Measurements from ENCODE around the gene ACER1.
"Not testable (repeated sequence)": the region's sequence is repeated elsewhere in the genome, so short reads cannot be mapped to it uniquely, and the experiment has no call there.

ACER1 gene

DNA sequence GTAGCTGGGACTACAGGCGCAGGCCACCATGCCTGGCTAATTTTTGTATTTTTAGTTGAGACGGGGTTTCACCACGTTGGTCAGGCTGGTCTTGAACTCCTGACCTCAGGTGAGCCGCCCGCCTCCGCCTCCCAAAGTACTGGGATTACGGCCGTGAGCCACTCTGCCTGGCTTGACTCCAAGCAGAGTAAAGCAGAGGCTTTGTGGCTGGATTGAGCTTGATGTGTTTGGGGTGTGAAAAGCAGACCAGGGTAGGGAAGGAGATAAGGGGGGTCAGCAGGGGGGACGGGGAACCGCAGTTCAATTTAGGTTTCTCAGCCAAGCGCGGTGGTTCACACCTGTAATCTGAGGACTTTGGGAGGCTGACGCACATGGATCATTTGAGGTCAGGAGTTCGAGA, 23.8 kb upstream of the ACER1 start:
- in situ Hi-C loops (cut with HindIII; ENCODE audit: low sequenced_read_pairs), result no loop called here

DNA sequence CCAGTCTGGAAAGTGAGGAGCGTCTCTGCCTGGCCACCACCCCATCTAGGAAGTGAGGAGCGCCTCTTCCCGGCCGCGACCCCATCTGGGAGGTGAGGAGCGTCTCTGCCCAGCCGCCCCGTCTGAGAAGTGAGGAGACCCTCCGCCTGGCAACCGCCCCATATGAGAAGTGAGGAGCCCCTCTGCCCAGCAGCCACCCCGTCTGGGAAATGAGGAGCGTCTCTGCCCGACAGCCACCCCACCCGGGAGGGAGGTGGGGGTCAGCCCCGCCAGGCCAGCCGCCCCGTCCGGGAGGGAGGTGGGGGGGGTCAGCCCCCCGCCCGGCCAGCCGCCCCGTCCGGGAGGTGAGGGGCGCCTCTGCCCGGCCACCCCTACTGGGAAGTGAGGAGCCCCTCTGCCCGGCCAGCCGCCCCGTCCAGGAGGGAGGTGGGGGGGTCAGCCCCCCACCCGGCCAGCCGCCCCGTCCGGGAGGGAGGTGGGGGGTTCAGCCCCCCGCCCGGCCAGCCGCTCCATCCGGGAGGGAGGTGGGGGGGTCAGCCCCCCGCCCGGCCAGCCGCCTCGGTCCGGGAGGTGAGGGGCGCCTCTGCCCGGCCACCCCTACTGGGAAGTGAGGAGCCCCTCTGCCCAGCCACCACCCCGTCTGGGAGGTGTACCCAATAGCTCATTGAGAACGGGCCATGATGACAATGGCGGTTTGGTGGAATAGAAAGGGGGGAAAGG, 22.1 kb upstream of the ACER1 start:
- in situ Hi-C loops (cut with HindIII; ENCODE audit: low sequenced_read_pairs), result not testable (repeated sequence)

DNA sequence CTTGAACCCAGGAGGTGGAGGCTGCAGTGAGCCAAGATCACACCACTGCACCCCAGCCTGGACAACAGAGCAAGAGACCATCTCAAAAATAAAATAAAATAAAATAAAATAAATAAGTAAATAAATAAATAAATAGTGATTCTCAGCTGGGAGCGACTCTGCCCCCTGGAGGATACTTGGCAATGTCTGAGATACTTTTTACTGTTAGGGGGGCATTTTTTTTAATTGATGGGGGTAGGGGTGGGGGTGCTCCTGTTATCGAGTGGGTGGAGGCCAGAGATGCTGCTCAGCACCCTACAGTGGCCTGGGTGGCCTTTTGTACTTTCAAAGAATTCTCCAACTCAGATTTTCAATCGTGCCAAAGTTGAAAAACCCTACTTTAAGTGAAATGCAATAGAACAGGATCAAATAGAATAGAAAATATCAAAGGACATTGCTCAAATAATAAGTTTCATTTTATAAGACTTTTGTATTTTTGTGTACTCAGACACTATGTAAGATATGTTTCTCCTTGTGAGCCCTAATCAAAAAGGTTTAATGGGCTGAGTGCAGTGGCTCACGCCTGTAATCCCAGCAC, 20.8 kb upstream of the ACER1 start:
- in situ Hi-C loops (cut with HindIII; ENCODE audit: low sequenced_read_pairs), result no loop called here

DNA sequence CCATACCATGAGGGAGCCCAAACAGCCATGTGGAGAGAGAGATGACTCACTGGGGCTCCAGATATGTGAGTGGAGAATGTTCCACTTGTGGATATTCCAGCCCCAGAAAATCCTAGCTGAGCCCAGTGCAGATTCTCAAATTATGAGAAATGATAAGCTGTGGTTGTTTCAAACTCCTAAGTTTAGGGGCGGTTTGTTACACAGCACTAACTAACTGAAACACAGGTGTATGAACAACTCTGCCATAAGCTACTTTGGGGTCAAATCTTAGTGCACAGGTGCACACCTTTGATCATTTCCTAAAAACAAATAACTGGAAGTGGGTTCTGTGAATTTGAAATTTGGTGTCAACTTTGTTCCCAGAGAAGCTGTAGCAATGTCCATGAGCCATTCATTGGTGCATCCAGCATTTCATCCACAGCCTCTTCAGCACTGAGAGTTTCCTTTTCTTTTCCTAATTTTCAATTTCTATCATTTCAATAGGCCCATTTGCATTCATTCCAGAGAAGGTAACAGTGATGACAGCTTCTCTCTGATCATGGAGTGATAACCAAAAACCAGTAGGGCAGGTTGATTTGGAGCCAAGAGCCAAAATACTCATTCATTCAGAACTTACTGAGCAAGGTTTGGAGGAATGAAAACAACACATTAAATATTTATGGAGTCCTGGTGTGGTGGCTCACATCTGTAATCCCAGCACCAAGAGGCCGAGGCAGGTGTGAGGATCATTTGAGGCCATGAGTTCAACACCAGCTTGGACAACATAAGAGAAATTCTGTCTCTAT, 19.2 kb upstream of the ACER1 start:
- in situ Hi-C loops (cut with HindIII; ENCODE audit: low sequenced_read_pairs), result no loop called here

DNA sequence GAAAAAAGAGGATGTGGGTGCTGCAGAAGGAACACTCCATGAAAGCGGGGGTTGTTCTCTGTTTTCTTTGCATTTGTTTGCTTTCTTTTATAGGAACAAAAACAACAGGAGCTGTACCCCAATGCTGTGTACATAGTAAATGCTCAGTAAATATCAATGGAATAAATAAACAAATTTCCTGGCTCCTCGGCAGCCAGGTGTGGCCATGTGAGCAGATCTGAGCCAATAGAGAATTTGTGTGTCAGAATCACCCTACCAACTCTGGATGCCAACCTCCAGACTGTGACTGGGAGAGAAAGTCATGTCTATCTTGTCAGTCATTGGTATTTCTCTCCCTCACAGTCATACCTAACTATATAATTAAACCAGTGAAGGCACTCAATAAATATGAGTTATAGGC, 17.3 kb upstream of the ACER1 start:
- in situ Hi-C loops (cut with HindIII; ENCODE audit: low sequenced_read_pairs), result no loop called here

DNA sequence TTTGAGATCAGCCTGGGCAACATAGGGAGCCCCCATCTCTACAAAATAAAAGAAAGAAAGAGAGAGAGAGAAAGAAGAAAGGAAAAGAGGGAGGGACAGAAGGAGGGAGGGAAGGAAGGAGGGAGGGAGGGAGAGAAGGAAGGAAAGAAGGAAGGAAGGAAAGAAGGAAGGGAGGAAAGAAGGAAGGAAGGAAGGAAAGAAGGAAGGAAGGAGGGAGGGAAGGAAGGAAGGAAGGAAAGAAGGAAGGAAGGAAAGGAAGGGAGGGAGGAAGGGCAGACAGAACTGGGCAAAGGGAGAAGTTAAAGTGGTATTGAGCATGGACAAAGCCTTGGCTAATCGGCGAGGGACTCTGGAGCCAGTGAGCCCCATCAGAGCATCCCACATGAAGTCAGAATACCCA, 15.9 kb upstream of the ACER1 start:
- in situ Hi-C loops (cut with HindIII; ENCODE audit: low sequenced_read_pairs), result not testable (repeated sequence)

DNA sequence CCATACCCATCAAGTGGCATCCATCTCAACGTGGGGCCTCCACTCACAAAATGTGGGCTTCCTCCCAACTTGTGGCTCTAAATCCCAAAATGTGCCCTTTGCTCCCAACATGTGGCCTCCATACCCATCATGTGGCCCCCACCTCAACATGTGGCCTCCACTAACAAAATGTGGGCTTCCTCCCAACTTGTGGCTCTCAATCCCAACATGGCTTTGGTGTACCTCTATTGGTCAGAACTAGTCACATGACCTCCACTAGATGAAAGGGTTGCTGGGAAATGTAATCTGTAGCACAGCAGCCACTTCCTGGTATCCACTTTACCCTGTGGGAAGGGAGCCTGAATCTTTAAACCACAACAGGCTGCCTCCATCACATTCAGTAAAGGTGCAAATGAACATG, 10.1 kb upstream of the ACER1 start:
- in situ Hi-C loops (cut with HindIII; ENCODE audit: low sequenced_read_pairs), result no loop called here

DNA sequence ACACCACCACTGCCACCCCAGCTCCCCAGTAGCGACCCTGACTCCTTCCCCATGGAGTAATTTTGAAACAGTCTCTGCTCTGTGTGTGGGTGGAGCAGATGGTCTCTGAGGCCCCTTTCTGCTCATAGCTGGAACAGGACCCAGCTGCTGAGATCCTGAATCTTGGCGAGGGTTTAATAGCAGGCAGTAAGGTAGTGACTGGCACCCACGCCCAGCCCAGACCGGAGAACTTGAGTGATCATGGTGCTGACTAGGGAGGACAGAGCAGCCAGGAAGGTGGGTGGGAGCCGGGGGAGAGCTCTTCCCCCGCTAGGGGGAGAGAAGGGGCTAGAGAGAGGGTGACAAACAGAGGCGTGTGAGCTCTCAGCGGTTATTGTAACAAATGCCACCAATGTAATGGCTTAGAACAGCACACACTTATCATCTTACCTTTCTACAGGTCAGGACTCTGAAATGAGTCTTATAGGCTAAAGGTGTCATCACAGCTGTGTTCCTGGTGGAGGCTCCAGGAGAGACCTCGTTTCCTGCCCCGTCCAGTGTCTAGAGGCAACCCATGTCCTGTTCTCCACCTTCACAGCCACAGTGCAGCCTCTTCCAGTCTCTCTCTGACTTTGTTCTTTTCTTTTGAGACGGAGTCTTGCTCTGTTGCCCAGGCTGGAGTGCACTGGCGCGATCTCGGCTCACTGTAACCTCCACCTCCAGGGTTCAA, 7.2 kb upstream of the ACER1 start:
- in situ Hi-C loops (cut with HindIII; ENCODE audit: low sequenced_read_pairs), result no loop called here

DNA sequence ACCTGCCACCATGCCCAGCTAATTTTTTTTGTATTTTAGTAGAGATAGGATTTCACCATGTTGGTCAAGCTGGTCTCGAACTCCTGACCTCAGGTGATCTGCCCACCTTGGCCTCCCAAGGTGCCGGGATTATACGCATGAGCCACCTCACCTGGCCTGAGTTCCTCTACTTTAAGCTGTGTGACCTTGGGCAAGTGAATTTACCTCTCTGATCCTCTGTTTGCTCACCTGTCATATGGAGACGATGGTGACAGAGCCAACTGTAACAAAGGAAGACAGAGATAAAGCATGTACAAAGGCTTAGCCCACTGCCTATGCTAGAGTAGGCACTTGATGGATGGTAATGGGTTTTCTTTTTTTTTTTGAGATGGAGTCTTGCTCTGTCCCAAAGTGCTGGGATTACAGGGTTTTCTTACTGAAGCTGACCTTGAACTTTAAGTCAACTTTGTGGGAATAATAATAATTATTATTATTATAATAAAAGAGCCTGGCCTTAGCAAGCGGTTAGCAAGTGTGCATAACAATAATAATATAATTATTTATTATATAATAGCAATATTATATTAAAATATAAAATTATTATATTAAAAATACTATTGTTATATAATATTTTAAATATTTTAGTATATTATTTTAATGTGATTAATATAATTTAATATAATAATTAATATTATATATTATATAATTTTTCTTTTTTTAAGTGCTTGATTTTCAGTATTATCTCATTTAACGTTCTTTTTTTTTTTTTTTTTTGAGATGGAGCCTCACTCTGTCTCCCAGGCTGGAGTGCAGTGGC, 1.3 kb upstream of the ACER1 start:
- in situ Hi-C loops (cut with HindIII; ENCODE audit: low sequenced_read_pairs), result no loop called here

DNA sequence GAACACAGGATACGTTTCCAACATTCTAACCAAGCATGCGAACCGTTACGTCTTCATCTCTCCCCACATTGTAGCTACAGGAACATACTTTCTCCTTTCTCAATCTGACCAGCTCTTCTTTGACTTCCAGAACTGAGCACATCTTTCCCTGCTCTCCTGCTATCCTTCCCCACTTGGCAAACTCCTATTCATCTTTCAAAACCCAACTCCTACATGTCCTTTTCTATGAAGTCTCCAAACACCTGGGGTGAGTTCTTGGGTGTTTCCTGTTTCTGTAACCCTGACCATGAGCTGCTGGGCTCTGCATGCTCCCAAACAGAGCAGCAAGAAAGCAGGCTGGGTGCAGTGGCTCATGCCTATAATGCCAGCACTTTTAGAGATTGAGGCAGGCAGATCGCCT, 6.6 kb downstream of the ACER1 start:
- in situ Hi-C loops (cut with HindIII; ENCODE audit: low sequenced_read_pairs), result no loop called here

DNA sequence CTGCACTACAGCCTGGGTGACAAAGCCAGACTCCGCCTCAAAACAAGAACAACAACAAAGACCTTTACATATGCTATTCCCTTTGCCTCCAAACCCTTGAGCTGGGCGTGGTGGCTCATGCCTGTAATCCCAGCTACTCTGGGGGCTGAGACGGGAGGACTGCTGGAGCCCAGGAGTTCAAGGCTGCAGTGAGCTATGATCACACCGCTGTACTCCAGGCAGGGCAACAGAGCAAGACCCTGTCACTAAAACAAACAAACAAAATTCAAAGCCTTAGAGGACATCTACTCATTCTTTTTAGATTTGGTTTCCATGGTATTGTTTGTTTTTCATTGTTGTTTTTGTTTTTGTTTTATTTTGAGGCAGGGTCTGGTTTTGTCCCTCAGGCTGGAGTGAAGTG, 7.8 kb downstream of the ACER1 start:
- in situ Hi-C loops (cut with HindIII; ENCODE audit: low sequenced_read_pairs), result no loop called here

DNA sequence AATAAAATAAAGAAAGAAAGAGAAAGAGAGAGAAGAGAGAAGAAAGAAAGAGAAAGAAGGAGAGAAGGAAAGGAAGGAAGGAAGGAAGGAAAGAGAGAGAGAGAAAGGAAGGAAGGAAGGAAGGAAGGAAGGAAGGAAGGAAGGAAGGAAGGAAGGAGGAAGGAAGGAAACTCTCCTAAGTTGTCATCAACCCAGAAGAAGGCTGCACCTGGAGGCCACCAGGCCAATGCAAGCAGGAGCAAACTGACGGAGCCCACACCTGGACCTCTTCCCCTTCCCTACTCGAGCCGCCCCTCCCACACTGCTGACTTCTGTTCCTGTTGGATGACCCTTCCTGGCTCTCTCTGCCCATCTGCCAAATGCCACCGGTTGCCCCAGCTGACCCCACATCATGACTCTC, 8.7 kb downstream of the ACER1 start:
- in situ Hi-C loops (cut with HindIII; ENCODE audit: low sequenced_read_pairs), result no loop called here

DNA sequence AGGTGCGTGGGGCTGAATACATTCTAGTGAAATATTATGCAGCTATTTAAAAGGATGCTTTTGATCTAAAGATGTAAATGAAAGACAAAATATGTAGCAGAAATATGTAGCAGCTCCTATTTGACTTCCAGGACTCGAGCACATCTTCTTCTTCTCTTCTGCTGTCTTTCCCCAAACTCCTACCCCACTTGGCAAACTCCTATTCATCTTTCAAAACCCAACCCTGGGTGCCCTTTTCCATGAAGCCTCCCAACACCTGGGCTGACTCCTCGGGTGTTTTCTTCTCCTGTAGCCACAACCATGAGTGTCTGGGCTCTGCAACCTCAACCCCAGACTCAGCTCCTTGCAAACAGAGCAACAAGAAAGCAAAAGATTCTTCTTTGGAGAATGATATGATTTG, 11.1 kb downstream of the ACER1 start:
- in situ Hi-C loops (cut with HindIII; ENCODE audit: low sequenced_read_pairs), result no loop called here

DNA sequence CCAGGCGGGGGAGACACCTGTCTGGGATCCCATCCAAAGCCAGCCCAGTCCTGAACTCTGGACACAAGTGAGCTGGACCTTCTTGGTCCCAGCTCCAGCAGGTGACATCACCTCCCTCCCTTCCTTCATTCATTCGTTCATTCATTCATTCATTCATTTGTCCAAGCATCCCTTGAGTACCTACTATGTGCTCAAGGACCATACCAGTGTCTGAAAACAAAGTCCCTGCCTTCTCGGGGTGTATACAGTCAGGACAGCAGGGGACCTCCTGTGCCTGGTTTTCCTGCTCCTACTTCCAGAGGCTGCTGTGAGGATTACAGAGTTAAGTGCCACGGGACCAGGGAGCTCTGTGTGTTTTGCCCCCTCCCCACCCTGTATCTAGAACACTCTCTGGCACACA, 14.0 kb downstream of the ACER1 start:
- in situ Hi-C loops (cut with HindIII; ENCODE audit: low sequenced_read_pairs), result no loop called here

DNA sequence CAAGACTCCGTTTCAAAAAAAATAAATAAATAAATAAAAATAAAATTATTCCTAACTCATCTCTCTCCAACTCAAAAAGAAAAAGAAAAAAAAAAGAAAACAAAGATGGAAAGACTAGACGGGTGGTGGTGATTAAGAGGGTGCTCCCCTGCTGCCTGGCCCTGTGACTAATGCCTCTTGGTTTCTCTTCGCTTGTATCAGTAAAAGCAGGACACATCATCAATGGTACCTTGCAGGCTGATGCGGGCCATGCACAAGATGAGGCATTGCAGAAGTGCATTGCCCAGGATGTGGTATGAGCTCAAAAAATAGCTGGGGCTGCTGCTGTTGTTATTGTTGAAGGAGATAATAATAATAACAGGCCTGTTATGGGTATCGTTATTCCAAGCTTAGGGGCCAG, 14.6 kb downstream of the ACER1 start:
- in situ Hi-C loops (cut with HindIII; ENCODE audit: low sequenced_read_pairs), result no loop called here

DNA sequence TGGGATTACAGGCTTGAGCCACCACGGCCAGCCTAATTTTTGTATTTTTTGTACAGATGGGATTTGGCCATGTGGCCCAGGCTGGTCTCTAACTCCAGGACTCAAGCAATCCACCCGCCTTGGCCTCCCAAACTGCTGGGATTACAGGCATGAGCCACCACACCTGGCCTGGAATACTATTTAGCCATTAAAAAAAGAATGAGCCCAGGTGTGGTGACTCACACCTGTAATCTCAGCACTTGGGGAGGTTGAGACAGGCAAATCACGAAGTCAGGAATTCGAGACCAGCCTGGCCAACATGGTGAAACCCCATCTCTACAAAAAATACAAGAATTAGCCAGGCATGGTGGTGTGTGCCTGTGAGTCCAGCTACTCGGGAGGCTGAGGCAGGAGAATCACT, 17.8 kb downstream of the ACER1 start:
- in situ Hi-C loops (cut with HindIII; ENCODE audit: low sequenced_read_pairs), result not testable (repeated sequence)

DNA sequence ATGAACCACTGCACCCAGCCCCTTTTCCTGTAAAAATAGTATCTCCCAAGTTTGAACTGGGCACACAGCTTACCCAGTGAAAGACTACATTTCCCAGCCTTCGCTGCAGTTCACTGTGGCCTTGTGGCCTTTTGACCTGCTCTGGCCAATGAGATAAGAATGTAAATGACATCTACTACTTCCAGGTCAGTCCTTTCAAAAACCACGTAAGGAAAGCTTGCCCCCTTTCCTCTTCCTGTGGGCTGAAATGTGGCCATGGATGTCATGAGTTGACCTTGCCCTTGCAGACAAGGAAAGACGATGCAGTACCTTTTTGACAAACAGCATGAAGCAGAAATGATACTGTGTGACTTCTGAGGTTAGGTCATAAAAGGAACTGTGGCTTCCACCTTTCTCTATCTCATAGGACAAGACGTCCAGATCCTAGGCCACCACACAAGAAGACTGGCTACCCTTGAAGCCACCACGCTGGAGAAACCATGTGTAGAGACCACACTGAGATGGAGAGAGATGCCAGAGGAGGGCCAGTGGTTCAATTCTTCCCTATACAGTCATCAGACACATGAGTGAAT, 19.9 kb downstream of the ACER1 start:
- in situ Hi-C loops (cut with HindIII; ENCODE audit: low sequenced_read_pairs), result no loop called here

DNA sequence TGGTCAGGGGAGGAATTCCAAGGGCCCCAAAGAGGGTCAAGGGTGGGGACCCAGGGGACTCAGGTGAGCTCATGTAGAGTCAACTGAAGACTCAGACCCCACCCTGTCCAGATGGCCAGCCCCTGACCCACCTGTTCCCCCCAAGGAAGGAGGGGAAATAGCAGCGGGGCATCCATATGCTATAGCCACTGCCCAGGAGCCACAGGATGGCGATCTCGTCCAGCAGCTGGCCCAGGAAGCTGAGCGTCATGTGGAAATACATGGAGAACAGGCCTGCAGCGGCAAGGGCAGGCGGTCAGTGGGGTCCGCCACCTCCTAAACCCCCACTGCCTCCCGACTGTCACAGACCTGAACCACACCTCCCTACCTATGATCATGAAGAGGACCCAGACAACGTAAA, 21.4 kb downstream of the ACER1 start:
- in situ Hi-C loops (cut with HindIII; ENCODE audit: low sequenced_read_pairs), result no loop called here

DNA sequence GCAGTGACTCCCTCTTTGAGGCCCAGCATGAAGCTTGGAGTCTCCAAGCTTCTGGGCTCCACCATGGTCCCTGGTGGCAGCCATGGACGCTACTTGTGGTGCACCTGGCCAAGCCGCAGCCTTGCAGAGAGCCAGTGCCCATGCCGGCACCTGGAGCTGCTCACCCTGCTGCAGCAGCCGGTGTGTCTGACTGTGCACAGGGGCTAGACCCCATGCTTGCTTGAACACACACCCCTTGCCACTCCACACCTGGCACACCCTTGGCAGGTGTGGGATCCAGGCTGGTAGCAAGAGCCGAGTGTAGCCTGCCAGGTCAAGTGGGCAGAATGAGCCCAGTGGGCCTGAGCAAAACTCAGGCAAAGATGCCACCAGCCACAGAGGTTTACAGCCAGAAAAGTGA, 35.0 kb downstream of the ACER1 start:
- in situ Hi-C loops (cut with HindIII; ENCODE audit: low sequenced_read_pairs), result loop anchor here (25.0 kb wide), 1 partner anchor 261 kb away; no protein-coding TSS in a partner anchor

DNA sequence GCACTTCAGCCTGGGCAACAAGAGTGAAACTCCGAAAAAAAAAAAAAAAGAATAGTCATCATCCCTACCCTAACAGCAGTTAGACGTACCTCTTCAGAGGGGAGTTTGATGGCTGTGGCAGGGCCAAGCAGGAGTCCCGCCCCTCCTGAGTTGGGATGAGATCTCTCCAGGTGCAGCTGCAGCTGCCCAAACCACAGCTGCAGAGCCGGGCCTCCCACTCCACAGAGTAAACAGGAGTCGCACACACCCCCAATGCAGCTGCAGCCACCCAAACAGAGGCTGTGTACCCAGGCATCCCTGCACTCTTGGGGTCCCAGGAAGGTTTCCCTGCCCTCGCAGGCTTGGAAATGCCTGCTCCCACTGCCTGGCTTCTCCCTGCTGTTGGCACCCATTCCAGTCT, 36.2 kb downstream of the ACER1 start:
- in situ Hi-C loops (cut with HindIII; ENCODE audit: low sequenced_read_pairs), result loop anchor here (25.0 kb wide), 1 partner anchor 260 kb away; no protein-coding TSS in a partner anchor

Measured in DLD1 (cell line).